GM12864 (cell line): ENCODE data around the gene KCNMA1.
"Not testable (repeated sequence)": the region's sequence is repeated elsewhere in the genome, so short reads cannot be mapped to it uniquely, and the experiment has no call there.

Source experiments
- DNase-seq: peaks from one replicate; pipeline ENCODE4 v3.0.0-alpha.2; 2011; ENCODE audit warnings: low read depth
- H3K4me3 ChIP-seq: 2 replicates; pipeline ENCODE4 v1.5.1; 2011; ENCODE audit warnings: mild to moderate bottlenecking, low read depth, low read length, control low read depth
- CTCF ChIP-seq: IDR thresholded peaks from 2 replicates; pipeline ENCODE4 v1.5.1; 2011; ENCODE audit warnings: low read depth, mild to moderate bottlenecking, moderate library complexity, low read length, control low read depth, inconsistent platforms; ENCODE audit errors: missing control alignments

KCNMA1 gene

GRCh38 chr10:77419056-77419455, 218.6 kb downstream of the KCNMA1 start:
- DNase-seq: no peak
- TF ChIP-seq CTCF: no peak
- H3K4me3 ChIP-seq: no peak overlapping the region

GRCh38 chr10:77417806-77418640, 219.6 kb downstream of the KCNMA1 start:
- TF ChIP-seq CTCF: no peak
- DNase-seq: no peak
- H3K4me3 ChIP-seq: no peak overlapping the region

DNA sequence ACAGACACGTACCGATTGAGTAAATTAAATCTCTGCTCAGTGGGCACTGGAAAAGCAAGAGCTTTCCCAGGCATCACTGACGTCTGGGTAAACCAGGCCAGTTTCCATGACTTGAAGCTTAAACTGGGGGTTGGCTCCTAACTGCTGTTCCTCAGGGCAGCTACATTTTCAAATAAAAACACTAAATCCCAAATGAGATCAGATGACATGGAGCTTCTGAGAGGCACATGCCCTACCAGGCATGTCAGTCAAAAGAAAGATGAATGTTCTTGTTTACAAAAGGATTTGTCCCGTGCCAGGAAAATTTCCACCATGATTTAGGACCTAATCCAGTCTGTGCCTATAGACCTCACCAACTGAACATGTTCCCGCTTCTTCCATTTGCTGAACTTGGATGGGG, 220.2 kb downstream of the KCNMA1 start:
- TF ChIP-seq CTCF: no peak
- no peak for DNase-seq

DNA sequence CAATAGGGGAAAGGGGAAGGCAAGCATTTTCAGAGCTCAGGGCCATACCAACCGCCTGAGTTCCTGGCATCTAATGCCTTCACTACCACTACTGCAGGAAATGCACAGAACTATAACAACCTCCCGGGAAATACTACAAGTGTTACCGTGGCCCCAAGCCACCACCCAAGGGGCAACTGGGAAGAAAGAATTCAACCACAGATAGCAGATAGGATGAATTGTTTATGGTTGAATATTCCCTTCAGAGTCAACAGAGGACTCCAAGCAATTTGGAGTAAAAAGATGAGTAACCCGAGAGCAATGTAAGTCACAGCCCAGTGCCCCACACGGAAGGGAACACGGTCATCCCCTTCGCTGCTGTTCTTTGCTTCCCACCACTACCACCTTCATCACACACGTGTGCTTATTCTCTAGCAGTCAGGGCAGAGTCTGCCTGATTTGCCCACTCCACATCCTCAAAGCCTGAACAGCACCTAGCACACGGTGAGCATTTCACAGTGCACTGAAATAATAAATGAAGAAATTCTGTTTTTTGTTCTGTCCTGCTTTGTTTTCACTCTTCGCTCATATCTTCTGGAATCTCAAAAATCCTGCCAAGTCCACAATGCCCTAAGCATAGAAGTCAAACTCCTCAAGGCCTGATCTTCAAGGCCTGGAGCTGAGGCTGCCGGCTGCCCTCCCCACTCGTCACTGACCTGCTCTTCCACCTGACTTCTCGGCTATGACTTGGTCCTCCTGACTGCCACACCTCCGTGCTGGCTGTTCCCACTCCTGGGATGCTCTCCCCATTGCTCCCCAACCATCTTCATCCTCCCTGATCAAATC, 221.1 kb downstream of the KCNMA1 start:
- no peak for TF ChIP-seq CTCF
- H3K4me3 ChIP-seq: no peak overlapping the region
- DNase-seq: no peak

More for the DNA sequence above, 220.2 kb downstream of the KCNMA1 start:
- H3K4me3 ChIP-seq: no peak overlapping the region

DNA sequence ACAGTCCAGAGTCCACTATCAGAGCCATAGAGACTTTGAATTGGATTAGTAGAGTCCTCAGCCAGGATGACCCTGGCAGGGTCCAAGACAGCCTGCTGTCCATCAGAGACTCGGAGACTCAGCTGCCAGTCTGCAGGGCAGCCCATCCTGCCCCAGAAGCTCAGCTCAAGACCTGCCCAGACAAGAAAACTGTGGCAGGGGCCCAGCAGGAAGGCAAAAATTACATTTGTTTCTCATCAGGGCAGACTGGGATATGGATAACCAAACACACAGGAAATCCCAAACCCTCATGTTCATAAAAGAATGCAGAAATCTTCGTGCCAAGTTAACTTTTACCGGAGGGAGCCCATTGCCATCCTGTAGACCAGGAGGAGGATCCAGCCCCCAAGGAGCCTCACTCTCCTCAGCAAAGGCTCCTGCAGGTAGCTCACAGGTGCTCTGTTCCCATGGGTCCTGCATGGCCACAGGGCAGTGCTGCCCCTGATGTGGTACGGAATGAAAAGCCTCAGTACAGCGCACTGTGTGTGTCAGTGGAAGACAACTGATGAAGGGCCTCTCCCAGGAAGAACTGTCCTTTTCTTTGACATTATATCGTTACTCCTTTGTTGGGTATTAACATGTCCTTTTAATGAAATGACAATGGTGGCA, 222.2 kb downstream of the KCNMA1 start:
- no peak for DNase-seq

DNA sequence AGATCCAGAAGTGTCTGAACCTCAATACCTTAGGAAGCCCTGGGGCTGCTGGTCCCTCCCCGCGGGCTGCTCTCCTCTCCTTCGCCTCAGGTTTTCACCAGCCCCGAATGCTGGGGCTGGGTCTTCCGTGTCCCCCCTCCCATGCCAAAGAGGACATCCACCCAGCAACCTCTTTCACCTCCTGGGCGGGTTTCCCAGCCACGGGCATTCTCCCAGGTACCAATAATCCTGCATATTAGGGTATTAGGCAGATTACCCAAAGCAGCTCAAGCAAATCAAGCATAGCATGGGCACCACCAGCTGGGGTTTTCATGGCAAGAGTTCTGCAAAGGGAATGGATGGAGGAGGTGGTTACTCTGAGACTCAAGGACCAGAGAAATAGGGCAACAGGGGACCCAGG, 224.4 kb downstream of the KCNMA1 start:
- TF ChIP-seq CTCF: no peak
- no peak for DNase-seq
- H3K4me3 ChIP-seq: no peak overlapping the region

More for the DNA sequence above, 222.2 kb downstream of the KCNMA1 start:
- H3K4me3 ChIP-seq: no peak overlapping the region
- TF ChIP-seq CTCF: no peak

- not testable (repeated sequence) for H3K4me3 ChIP-seq, DNase-seq
These were observed 225.0 kb downstream of the KCNMA1 start for GRCh38 chr10:77412573-77413133.
